Measurements from ENCODE around the gene GRN. TPM values are rescaled to one million over a fixed set of nuclear protein-coding genes. Genes with fewer than 3 reads are reported as not detected.

The GRN gene
- total RNA-seq, 1 donor from 2014 or later = 327 TPM

DNA sequence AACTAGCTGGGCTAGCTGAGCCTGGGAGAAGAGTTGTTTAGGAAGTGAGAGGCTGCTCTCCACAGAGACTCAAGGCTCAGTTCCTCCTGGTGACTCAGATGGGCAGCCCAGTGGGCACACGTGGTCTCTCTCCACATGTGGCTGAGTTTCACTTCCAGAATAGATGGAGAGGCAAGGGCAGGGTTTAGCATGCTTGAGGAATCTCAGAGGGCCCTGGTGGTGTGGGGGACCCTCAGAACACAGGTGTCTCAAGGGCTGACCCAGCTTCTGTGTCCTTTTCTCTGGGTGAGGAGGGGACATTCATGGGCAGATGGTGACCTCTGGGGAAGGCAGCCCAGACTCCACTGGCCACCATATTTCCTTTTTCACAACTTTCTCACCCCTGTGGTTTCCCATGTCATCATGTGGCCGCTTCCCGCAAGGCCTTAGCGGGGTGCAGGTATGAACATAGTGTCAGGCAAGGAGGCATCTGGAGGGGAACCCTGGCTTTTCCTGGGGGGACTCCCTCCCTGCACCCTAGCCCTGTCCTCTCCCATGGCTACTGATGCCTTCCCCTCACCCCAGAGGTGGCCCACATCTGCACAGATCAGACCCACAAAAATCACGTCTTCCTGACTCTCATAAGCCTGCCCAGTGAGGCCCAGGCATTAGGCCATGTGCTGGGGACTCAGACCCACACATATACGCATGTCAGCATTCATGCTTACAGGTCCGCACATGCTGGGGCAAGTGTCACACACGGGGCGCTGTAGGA is 3.3 kb downstream of the GRN start:
- no peak overlapping the region for H2AFZ ChIP-seq (ENCODE audit: low read depth, low read length)
- no peaks in the 10 kb centered on the region for H3K36me3 ChIP-seq (ENCODE audit: insufficient read depth, low read length)
- H3K4me2 ChIP-seq (ENCODE audit: low read length) = no peak overlapping the region
- DNase-seq (ENCODE audit: low read depth) (no peak), FAIRE-seq (no peak)
- H3K4me1 Mint-ChIP-seq (ENCODE audit: low read depth, unreplicated experiment) = peaks cover 2% of the 10 kb centered on the region
- H3K9ac ChIP-seq (ENCODE audit: low read length) = no peak overlapping the region
- no peak overlapping the region for H3K27ac Mint-ChIP-seq (ENCODE audit: unreplicated experiment)
- no peaks in the 10 kb centered on the region for H3K4me1 ChIP-seq (ENCODE audit: insufficient read depth, low read length)
- no peaks in the 10 kb centered on the region for H3K9me3 Mint-ChIP-seq (ENCODE audit: unreplicated experiment)
- peaks cover 13% of the 10 kb centered on the region for H3K79me2 ChIP-seq (ENCODE audit: insufficient read depth, low read length)
- peaks cover 61% of the 10 kb centered on the region for H4K20me1 ChIP-seq (ENCODE audit: insufficient read depth, low read length)
- H3K27ac ChIP-seq (ENCODE audit: low read depth, low read length) = no peak overlapping the region
- H3K27me3 Mint-ChIP-seq (ENCODE audit: low read depth, unreplicated experiment) = peaks cover 11% of the 10 kb centered on the region
- peaks cover 10% of the 10 kb centered on the region for H3K36me3 Mint-ChIP-seq (ENCODE audit: low read depth, unreplicated experiment)
- H3K27me3 ChIP-seq (ENCODE audit: insufficient read depth, low read length) = no peaks in the 10 kb centered on the region
- TF ChIP-seq, protein P1, sequence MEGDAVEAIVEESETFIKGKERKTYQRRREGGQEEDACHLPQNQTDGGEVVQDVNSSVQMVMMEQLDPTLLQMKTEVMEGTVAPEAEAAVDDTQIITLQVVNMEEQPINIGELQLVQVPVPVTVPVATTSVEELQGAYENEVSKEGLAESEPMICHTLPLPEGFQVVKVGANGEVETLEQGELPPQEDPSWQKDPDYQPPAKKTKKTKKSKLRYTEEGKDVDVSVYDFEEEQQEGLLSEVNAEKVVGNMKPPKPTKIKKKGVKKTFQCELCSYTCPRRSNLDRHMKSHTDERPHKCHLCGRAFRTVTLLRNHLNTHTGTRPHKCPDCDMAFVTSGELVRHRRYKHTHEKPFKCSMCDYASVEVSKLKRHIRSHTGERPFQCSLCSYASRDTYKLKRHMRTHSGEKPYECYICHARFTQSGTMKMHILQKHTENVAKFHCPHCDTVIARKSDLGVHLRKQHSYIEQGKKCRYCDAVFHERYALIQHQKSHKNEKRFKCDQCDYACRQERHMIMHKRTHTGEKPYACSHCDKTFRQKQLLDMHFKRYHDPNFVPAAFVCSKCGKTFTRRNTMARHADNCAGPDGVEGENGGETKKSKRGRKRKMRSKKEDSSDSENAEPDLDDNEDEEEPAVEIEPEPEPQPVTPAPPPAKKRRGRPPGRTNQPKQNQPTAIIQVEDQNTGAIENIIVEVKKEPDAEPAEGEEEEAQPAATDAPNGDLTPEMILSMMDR (IDR thresholded peaks at IDR 0.05; ENCODE audit: insufficient read depth, low read depth, low read length) = no peak
- TF ChIP-seq EZH2 (IDR thresholded peaks at IDR 0.05; ENCODE audit: insufficient read depth, low read length) = no peak
- H3K9me3 ChIP-seq (ENCODE audit: insufficient read depth, low read depth, low read length) = no peaks in the 10 kb centered on the region
- no peak overlapping the region for H3K4me3 Mint-ChIP-seq (ENCODE audit: unreplicated experiment)
- no peak overlapping the region for H3K4me3 ChIP-seq (ENCODE audit: insufficient read depth, low read depth, low read length)

DNA sequence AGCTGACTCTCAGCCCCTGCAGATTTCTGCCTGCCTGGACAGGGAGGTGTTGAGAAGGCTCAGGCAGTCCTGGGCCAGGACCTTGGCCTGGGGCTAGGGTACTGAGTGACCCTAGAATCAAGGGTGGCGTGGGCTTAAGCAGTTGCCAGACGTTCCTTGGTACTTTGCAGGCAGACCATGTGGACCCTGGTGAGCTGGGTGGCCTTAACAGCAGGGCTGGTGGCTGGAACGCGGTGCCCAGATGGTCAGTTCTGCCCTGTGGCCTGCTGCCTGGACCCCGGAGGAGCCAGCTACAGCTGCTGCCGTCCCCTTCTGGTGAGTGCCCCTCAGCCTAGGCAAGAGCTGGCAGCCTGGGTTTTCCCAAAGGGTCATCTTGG is 3.9 kb downstream of the GRN start:
- Mint-ChIP-seq H3K4me3 (ENCODE audit: unreplicated experiment) (no peak overlapping the region), H3K36me3 (ENCODE audit: low read depth, unreplicated experiment) (peaks cover 10% of the 10 kb centered on the region), H3K27me3 (ENCODE audit: low read depth, unreplicated experiment) (peaks cover 5% of the 10 kb centered on the region), H3K4me1 (ENCODE audit: low read depth, unreplicated experiment) (peaks cover 2% of the 10 kb centered on the region), H3K27ac (ENCODE audit: unreplicated experiment) (no peak overlapping the region), H3K9me3 (ENCODE audit: unreplicated experiment) (no peaks in the 10 kb centered on the region)
- no peak for DNase-seq (ENCODE audit: low read depth)
- Histone ChIP-seq H3K9ac (ENCODE audit: low read length) (no peak overlapping the region), H3K9me3 (ENCODE audit: insufficient read depth, low read depth, low read length) (no peaks in the 10 kb centered on the region), H3K36me3 (ENCODE audit: insufficient read depth, low read length) (no peaks in the 10 kb centered on the region), H4K20me1 (ENCODE audit: insufficient read depth, low read length) (peaks cover 61% of the 10 kb centered on the region), H3K4me2 (ENCODE audit: low read length) (no peak overlapping the region), H3K27me3 (ENCODE audit: insufficient read depth, low read length) (no peaks in the 10 kb centered on the region), H3K27ac (ENCODE audit: low read depth, low read length) (no peak overlapping the region), H3K79me2 (ENCODE audit: insufficient read depth, low read length) (peaks cover 13% of the 10 kb centered on the region), H3K4me3 (ENCODE audit: insufficient read depth, low read depth, low read length) (no peak overlapping the region), H3K4me1 (ENCODE audit: insufficient read depth, low read length) (no peaks in the 10 kb centered on the region), H2AFZ (ENCODE audit: low read depth, low read length) (no peak overlapping the region)
- no peak for FAIRE-seq
- TF ChIP-seq EZH2 (IDR thresholded peaks at IDR 0.05; ENCODE audit: insufficient read depth, low read length) = no peak
- TF ChIP-seq, protein P1 (IDR thresholded peaks at IDR 0.05; ENCODE audit: insufficient read depth, low read depth, low read length) = no peak

DNA sequence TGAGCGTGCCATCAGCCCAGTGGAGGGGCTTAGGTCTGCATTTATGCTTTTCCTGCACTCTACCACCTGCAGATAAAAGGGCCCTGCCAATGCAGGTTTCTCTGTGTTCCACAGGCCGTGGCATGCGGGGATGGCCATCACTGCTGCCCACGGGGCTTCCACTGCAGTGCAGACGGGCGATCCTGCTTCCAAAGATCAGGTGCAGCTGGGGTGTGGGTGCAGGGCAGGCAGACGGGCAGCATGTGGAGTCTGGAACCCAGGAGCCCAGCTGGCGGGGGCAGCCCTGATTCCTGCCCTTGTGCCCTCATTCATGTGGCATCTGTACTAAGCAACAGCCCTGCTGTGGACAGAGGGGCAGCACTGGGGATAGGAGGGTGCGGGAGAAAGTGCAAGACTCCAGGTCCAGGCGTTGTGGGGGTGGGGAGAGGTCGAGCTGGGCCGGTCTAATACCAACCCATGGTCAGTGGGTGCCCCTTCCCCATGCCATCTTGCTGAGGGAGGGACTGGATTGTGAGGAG is 4.5 kb downstream of the GRN start:
- H4K20me1 ChIP-seq (ENCODE audit: insufficient read depth, low read length) = peaks cover 61% of the 10 kb centered on the region
- no peaks in the 10 kb centered on the region for H3K27me3 ChIP-seq (ENCODE audit: insufficient read depth, low read length)
- no peaks in the 10 kb centered on the region for H3K9me3 ChIP-seq (ENCODE audit: insufficient read depth, low read depth, low read length)
- Mint-ChIP-seq H3K9me3 (ENCODE audit: unreplicated experiment) (no peaks in the 10 kb centered on the region), H3K4me3 (ENCODE audit: unreplicated experiment) (no peak overlapping the region), H3K36me3 (ENCODE audit: low read depth, unreplicated experiment) (peaks cover 10% of the 10 kb centered on the region), H3K4me1 (ENCODE audit: low read depth, unreplicated experiment) (peaks cover 2% of the 10 kb centered on the region), H3K27ac (ENCODE audit: unreplicated experiment) (no peak overlapping the region), H3K27me3 (ENCODE audit: low read depth, unreplicated experiment) (peaks cover 5% of the 10 kb centered on the region)
- no peak overlapping the region for H2AFZ ChIP-seq (ENCODE audit: low read depth, low read length)
- TF ChIP-seq, protein P1 (IDR thresholded peaks at IDR 0.05; ENCODE audit: insufficient read depth, low read depth, low read length) = no peak
- no peak for TF ChIP-seq EZH2 (IDR thresholded peaks at IDR 0.05; ENCODE audit: insufficient read depth, low read length)
- H3K27ac ChIP-seq (ENCODE audit: low read depth, low read length) = no peak overlapping the region
- no peak for DNase-seq (ENCODE audit: low read depth)
- peaks cover 13% of the 10 kb centered on the region for H3K79me2 ChIP-seq (ENCODE audit: insufficient read depth, low read length)
- H3K4me2 ChIP-seq (ENCODE audit: low read length) = no peak overlapping the region
- no peak for FAIRE-seq
- H3K4me1 ChIP-seq (ENCODE audit: insufficient read depth, low read length) = no peaks in the 10 kb centered on the region
- no peak overlapping the region for H3K4me3 ChIP-seq (ENCODE audit: insufficient read depth, low read depth, low read length)
- H3K9ac ChIP-seq (ENCODE audit: low read length) = no peak overlapping the region
- no peaks in the 10 kb centered on the region for H3K36me3 ChIP-seq (ENCODE audit: insufficient read depth, low read length)

Measured in astrocyte (in vitro differentiated cells and primary cell).